ENCODE measurements around the gene POLA2.
"Not testable (repeated sequence)": the region's sequence is repeated elsewhere in the genome, so short reads cannot be mapped to it uniquely, and the experiment has no call there.

DNA sequence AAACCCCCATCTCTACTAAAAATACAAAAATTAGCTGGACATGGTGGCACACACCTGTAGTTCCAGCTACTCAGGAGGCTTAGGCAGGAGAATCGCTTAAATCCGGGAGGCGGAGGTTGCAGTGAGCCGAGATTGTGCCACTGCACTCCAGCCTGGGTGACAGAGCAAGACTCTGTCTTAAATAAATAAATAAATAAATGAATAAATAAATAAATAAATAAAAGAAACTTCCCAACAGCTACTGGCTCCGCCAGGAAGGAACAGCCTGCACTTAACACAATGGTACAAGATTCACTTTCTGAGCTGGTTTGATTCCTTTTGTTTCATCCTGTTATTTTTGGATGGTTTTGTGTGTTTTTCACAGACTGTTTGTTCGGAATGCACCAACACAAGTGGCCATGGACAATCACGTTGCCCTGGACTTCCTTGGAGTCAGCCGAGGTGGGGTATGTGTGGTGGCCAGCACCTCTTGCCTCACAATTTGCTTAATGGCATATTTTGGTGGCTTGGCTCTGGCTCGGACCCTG, 13.5 kb upstream of the POLA2 start:
- TF ChIP-seq, protein P1, sequence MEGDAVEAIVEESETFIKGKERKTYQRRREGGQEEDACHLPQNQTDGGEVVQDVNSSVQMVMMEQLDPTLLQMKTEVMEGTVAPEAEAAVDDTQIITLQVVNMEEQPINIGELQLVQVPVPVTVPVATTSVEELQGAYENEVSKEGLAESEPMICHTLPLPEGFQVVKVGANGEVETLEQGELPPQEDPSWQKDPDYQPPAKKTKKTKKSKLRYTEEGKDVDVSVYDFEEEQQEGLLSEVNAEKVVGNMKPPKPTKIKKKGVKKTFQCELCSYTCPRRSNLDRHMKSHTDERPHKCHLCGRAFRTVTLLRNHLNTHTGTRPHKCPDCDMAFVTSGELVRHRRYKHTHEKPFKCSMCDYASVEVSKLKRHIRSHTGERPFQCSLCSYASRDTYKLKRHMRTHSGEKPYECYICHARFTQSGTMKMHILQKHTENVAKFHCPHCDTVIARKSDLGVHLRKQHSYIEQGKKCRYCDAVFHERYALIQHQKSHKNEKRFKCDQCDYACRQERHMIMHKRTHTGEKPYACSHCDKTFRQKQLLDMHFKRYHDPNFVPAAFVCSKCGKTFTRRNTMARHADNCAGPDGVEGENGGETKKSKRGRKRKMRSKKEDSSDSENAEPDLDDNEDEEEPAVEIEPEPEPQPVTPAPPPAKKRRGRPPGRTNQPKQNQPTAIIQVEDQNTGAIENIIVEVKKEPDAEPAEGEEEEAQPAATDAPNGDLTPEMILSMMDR (IDR thresholded peaks at IDR 0.05): not testable (repeated sequence)
- TF ChIP-seq SMC3 (IDR thresholded peaks at IDR 0.05); KDM1A (IDR thresholded peaks at IDR 0.05; ENCODE audit: low read depth); EP300 (IDR thresholded peaks at IDR 0.05); HOXB13 (CRISPR knock-in tag; IDR thresholded peaks at IDR 0.05; ENCODE audit: low read depth); RAD21 (conservative IDR thresholded peaks at IDR 0.05 in 1 of 2, IDR thresholded peaks at IDR 0.05 in 1 of 2): not testable (repeated sequence)

All from A549 (cell line).